NCI-H2107 (cell line): ENCODE results near the gene MFAP5.
A peak's percentile ranks its signal among the peaks of the same experiment; 100 is the strongest.

ENCODE experiments used
- DNase-seq: peaks from one replicate; lab custom pipeline; 2025; lab: John Stamatoyannopoulos, UW

Gene MFAP5

DNA sequence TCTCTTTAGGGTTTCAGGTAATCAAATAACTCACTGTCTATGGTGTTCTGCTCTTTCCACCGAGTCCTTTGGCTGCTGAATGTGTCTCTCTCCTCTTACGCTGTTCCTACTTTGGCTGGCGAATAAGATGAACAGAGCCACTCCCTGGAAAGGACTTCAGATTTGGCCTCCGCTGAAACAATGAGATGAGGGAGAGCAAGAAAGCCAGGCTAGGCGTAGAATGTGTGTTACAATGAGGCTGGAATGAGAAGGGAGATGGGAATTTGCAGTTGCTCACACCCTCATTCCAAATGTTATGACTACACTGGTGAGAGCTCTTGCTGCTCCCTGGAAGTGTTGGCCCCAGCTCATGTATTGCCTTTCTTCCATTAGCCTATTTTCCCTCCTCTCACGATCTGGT, at the start of gene MFAP5:
MFAP5 (minus strand) TSS at position 234 of the 400 bp plus-strand sequence. CDS start 722 bp downstream, outside the sequence.
- DNase-seq, result no peak

- DNase-seq, result no peak
Measured at GRCh38 chr12:8709124-8709830, 46.7 kb upstream of the MFAP5 start.

- no peak for DNase-seq
Measured at GRCh38 chr12:8702159-8702558, 39.5 kb upstream of the MFAP5 start.

DNA sequence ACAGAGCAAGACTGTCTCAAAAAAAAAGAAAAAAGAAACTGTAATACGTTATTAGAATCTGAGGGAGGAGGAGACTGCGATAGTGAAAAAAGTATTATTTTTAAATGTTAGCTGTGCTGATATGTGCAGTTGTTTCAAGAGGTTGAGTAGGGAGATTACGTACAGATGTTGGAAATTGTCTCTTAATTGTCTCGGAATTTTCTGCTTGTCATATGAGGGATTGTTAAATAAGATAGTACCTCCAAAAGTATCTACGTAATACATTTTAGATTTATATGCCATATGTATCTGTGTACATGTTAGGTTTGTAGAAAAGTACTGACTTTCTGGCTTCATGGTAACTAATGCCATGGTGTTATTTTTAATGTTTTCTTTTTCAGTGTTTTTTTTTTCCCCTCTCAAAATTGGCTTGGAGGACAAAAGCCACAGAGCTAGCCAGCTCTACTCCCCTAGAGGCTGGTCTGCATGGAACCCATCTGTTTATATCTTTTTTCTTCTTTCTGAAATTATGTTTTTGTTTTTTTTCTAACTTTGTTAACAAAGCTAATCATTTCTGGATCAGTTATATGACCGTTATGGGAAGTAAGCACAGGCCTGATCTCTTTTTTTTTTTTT, 38.5 kb upstream of the MFAP5 start:
- no peak for DNase-seq

DNA sequence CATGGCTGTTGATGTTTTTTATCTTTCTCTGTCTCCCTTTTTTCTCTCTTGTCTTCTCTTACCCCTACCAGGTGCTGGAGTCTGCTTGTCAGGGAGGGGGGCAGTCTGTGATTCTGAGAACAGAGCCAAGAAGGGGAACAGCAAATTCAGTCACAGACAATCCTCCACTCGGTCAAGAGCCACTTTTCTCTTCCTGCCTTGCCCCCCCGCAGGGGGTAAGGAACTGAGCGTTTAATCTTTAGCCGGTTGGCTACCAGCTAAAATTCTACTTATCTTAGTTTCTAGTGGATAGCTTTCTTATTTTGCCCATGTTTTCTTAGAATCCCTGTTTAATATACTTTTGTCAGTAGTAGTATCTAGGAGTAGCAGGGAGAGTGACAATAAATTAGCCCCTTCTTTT, 37.1 kb upstream of the MFAP5 start:
- no peak for DNase-seq

DNA sequence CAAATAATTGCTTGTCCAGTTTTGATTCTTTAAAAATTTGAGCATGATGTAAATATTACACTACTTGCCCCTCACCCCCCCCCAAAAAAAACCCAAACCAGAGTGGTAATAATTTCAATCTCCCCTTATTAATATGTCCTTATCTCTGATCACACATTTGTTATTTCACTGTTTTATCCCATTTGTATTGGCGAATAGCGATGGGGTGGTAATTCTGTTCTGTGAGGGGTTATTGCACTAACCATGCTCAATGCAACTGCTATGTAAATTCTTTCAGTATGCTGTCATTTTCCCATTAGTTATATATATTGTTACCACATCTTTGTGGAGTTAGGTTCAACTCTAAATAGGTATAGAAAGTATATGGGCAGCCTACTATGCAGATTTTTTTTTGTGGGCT, 36.3 kb upstream of the MFAP5 start:
- DNase-seq, result no peak

DNA sequence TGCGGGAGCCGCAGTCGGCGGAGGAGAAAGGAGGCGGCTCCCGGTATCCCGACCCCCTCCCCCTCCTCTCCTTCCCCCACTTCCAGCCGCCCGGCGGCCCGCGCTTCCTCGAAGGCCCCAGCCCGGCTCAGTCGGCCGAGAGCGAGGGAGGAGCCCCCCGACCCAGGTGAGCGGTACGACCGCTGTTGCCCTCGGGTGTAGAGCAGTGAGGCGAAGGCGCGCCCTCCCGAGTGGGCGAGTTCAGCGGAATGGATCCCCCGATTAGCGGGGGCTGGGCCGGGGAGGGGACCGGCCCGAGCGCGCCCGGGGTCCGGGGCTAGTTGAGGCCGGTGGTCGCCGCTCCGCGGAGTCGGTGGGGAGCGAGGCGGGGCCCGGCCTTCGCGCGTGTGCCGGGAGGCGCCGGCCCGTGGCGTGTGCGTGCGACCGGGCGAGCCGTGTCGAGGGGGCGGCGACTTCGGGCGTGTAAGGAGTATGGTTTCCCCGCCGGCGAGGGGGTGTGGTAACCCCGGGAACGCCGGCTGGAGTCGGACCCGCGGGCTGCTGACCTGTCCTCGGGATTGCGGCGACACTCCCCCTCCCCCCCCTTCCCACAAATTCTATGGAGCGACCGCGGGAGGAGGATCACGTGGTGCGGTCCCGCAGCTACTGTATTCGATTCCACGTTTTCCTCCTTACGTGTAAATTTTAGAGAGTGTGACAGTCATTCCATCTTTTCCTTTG, 35.7 kb upstream of the MFAP5 start:
- no peak for DNase-seq

DNA sequence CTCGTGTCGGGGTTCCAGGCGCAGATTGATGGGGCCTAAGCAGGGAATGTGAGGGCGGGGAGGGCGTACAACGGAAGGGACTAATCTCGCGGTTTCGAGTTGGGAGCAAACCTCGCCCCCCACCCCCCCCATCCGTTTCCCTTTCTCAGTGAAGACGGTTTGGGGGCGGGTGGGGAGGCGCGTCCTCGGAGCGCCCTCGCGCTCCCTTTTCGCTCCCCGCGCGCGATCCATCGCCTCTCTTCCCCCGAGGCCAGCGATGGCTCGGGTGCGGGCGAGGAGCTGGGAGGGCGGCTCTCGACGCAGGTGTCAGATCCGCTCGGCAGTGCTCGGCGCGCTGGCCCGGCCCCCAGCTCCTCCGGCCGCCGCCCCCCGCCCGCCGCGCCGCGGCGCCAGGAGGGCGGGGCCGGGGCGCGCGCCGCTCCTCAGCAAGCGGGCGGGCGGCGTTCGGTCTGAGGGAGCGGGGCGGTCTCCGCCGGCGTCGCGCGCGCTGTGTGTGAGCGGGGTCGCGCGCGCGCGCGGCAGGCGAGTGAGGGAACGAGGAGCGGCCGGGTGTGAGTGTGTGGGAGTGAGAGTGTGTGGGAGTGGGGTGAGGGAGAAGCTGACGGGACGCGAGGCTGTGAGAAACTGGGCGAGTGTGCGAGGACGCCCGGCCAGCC, 35.0 kb upstream of the MFAP5 start, which contains the start of gene RIMKLB:
RIMKLB (plus strand) TSS at position 516 of the 656 bp plus-strand sequence. CDS start 15,876 bp downstream, outside the sequence.
- DNase-seq, result peak; percentile 81

DNA sequence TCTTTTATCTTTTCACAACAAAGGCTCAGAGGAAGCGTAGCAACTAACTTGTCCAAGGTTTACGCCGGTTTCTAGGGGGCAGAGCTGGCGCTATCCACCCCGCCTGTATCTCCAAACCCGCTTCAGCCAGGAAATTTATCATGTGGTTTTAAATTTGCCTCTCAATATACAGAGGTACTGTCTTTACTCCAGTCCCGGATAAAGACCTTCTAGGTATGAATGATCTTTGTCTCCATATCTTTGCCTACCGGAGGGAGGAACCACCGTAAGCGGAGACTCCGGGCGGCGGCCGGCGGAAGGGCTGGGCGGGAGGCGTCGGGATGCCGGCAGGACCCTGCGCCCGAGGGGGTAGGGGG, 34.5 kb upstream of the MFAP5 start:
- no peak for DNase-seq

DNA sequence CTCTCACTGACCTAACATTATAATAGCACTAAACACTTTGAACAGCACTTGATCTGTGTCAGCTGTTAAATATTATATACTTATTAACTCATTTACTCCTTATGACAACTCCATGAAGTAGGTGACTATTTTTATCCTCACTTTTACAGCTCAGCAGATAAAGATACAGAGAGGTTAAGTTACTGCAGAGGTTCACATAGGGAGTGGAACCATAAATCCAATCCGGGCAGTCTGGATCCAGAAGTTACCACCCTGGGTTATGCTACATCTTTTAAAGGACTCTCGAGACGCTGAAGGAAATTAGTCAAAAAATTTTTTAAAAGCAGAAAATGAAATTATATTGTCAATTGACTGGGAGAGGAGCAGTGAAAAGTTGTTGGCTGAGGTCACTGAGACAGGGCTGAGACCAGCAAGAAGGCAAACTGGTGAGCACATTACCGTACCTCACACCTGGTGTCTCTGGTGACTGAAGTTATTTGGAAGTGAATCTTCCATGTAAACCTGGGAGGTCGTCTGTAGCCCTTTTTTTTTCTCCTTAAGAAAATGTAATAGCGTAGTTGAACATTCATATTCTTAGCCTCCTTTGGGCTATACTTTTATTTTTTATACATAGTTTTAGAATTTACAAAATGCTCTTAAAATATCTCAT, 33.9 kb upstream of the MFAP5 start:
- no peak for DNase-seq

DNA sequence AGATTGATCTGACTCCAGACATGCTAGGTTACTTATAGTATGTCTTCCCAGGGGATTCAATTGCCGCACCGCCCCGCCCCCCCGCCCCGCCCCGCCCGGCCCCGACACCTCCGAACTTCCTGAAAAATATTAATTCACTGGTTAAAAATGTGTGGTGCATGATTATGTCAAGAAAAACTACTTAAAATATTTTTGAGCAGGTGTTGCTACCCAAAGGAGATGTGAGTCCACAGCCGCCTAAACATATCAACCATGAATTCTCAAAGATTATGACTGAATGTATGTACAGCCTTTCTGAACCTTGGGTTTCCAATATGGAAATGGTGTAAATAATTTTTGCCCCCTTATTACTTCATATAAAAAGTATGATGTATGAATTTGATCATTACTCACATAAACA, 32.5 kb upstream of the MFAP5 start:
- no peak for DNase-seq

DNA sequence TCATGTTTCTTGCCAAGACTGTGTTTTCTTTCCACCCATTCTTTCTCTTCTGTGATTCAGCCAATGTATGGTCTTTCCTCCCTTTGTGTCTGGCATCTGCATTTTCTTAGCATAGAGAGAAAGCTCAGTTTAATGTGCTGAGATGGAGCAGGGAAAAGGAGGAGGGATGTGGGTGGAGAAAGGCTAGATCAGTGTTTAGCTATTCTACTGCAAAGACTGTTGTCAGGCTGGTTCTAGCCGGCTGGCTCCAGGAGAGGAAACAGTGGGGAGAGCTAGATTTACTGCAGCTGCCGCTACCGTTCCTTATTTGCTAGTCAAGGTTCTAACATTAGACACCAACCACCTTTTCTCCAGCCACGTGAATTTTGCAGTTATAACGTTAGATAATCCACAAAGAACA, 29.9 kb upstream of the MFAP5 start:
- DNase-seq, result peak; percentile 79

GRCh38 chr12:8689681-8690080, 27.1 kb upstream of the MFAP5 start:
- DNase-seq, result no peak

DNA sequence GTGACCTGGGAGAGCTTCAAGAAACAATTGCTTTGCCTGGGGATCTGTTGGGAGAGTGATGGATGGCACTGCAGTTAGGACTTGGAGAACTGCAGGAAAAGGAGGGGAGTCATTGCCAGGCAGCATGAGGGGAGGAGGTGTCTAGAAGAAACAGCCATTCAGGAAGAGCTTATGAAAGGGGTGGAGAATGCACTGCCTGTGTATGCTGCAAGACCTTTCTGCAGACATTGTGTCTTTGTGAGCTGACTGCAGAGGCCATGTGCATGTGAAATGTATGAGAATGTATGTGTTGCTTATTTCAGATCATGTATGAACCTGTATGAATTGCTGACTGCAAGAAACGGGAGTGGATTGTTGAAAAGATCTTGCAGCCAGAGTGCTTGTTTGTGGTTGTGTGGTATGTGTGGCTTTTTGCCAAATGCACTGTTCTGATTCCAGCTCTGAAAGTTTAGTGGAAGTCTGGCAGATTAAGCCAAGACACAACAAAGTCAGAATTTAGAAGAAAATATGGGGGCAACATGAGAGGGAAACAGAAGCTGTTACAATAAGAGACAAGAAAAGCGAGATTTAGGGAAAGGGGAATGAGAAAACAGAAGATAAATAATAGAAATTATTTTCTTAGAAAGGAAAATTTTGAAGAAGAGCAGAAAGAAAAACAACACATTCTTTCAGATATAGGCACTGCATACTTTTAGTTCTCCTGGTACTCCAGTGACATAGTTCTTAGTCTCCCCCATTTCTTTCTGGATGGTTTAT, 25.4 kb upstream of the MFAP5 start:
- DNase-seq, result peak; percentile 38

DNA sequence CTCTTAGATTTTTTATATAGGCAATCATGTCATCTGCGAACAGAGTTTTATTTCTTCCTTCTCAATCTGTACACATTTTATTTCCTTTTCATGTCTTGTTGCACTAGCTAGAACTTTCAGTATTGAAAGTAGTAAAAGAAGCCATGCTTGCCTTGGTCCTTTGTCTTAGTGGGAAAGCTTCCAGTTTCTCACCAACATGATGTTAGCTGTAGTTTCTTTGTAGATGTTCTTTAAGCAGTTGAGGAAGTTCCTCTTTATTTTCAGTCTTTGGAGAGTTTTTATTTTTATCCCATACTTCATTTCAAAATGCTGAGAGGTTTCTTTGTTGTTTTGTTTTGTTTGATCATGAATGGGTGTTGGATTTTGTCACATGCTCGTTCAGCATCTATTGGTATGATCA, 22.4 kb upstream of the MFAP5 start:
- DNase-seq, result no peak

DNA sequence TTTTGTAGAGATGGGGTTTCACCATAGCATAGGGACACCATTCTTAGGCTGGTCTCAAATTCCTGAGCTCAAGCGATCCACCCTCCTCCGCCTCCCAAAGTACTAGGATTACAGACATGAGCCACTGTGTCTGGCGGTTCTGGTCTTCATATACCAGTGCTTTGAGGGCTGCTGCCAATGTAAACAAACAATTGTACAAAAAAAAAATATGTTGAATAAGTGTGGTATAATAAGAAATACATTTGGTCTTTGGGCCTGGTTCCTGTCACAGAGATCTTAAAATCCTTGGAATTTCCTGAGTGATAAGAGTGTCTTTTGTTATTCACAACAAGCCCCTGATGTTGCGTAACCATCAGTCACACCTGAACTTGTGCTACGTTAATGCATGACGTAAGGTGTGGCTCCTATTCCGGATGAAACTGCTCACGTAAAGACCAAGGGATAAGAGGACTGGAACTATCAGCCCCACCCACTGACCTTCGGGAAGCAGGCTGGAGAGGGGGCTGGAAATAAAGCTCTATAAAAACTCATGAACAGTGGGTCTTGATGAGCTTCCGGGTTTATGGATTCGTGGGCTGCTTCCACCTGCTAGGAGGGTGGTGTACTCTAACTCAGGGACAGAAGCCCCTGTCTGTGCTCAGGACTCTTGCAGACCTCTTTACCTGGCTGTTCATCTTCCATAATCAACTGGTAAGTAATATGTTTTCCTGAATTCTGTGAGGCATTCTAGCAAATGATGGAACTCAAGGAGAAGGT, 18.7 kb upstream of the MFAP5 start:
- peak; percentile 35 for DNase-seq

GRCh38 chr12:8680533-8680932, 17.9 kb upstream of the MFAP5 start:
- no peak for DNase-seq

DNA sequence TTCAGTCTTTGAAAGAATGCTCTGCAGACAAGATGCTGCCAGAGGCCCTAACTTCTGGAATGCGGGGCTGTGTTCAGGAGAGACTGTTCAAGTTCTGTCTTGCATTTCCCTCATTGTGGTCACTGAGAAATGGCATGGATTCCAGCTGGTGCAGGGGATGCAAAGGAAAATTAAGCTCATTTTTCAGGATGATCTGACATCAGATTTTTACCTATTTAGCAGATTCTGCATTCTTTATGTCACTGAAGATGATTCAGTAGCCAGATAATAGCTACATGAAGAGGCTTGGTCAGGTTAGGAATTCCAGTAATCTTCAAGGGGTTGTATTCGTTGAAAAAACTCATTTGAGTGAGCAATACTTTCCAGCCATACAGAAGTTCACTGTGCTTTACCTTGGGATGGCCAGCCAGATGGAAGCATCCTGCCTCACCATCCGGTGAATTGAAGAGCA, 16.1 kb upstream of the MFAP5 start:
- no peak for DNase-seq

DNA sequence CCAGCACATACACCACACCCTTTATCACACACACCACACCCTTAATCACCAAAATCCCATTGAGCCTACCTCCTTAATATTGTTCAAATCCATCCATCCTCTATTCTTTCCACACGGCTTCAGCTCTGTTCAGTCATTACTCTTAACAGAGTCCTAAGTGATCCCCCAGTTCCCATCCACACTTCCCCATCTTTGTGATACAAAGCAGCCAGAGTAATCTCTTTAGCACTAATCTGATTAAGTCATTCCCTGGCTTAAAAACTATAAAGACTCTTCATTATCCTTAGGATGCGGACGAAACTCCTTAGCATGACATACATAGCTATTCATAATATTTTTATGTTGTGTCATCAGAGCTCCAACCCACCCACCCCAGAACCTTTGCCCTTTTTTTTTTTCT, 14.7 kb upstream of the MFAP5 start:
- DNase-seq, result no peak

DNA sequence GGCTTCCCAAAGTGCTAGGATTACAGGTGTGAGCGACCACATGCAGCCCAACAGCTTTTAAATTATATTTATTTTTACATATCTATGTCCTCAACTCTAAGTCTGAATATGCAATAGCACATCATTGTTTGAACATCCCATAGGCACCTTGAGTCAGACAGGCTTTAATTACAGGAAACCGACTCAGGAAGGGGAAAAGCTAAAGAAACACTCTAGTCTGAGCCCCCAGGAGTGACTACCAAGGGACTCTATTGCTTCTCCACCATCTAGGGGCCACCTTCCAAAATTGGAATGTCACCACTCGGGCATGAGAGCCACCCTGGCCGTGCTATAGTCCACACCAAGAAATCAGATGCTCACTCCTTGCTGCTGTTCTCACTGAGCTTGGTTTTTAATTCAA, 14.0 kb upstream of the MFAP5 start:
- DNase-seq, result no peak

GRCh38 chr12:8675591-8676036, 13.0 kb upstream of the MFAP5 start:
- no peak for DNase-seq
